AML-193 (cell line): ENCODE data around the gene DNER.
"Not testable (repeated sequence)": the region's sequence is repeated elsewhere in the genome, so short reads cannot be mapped to it uniquely, and the experiment has no call there.

Experiments used
- DNase-seq, 2 experiments: peaks; one replicate each; lab custom pipeline; 2025; lab: John Stamatoyannopoulos, UW

Gene DNER

DNA sequence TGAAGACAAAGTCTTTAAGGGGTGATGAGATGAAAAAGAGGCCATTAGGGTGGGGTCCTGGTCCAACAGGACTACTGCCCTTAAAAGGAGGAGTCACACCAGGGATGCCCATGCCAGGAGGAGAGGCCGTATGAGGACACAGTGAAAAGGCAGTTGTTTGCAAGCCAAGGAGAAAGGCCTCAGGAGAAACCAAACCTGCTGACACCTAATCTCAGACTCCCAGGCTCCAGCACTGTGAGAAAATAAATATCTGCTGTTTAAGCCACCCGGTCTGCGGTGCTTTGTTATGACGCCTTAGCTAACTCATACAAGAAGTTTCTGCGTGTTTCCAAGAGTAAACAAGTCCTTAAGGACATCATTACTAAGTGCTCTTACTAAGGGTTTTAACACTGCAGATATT is 93.6 kb downstream of the DNER start:
- no peak for DNase-seq

DNA sequence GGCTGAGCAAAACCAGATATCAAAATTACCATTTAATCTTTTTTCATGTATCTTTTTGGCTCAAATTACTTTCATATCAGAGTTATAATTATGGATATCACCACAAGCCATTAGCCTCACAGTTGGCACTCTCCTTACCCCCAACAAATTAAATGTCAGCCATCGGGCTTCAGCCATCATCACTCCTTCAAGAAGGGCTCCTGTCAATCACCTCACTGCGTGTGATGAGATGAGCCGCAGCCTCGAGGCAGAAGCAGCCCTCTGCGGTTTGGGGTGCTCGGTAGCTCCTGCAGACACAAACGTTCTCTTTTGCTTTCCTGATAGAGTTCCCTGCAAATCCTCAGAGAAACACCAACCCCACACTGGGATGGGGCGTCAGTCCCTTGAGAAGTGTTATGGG is 94.1 kb downstream of the DNER start:
- DNase-seq: no peak

- DNase-seq: no peak
Observed at GRCh38 chr2:229616433-229616832, 97.9 kb downstream of the DNER start.

- not testable (repeated sequence) for DNase-seq
Observed at GRCh38 chr2:229614021-229614420, 100.3 kb downstream of the DNER start.

- DNase-seq: no peak
Observed at GRCh38 chr2:229612384-229612971, 101.9 kb downstream of the DNER start.

- no peak for DNase-seq
Observed at GRCh38 chr2:229611360-229611759, 103.0 kb downstream of the DNER start.

DNA sequence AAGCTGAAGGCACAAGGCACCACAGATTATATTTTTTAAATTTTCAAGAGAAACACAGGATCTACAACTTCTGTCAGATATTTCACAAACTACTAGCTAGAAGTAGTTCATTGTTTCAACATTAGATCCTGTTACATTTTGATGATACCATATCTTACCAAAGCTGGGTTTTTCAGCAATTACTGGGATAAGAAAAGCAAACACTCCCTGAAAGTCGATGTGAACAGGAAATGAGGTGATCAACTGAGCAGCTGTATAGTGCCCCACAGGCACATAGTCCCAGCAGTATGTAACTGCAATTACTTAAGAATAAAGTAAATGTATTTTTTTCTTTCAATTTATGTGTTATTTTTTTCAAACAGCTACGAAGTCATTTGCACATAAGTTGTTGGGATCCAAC is 103.5 kb downstream of the DNER start:
- no peak for DNase-seq

DNA sequence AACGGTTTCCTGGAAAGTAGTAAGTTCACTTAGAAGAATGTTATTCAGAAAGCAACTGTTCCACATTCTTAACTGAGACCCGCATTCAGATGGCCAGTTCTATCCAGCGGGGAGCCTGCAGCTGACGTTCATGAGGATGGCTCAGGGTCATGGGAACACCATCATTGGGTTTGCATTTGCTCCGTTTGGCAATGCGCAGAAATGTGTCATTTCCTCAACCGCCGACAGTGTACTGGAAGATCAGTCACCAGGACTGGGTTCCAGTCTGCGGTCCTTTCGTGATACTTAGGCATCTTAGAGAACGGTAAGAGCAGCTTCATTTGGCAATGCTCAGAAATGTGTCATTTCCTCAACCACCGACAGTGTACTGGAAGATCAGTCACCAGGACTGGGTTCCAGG is 104.0 kb downstream of the DNER start:
- no peak for DNase-seq

DNA sequence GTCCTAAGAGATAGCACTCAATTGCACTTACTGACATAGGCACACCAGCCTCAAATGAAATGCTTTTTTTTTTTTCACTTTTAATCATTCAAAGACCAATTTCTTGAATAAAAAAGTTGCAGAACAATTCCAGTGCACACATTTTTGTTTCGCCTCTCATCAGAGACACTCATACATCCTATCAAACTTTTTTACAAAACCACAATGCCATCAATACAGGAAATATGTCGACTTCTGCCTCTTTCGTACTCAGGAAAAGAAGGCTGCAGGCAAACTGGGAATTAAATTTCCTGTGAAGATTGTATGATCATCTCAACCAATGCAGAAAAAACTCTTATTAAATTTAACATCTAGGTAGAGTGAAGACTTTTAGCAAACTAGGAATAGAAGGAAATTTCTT is 112.4 kb downstream of the DNER start:
- DNase-seq: no peak

GRCh38 chr2:229601396-229601795 is 113.0 kb downstream of the DNER start:
- DNase-seq: no peak

DNA sequence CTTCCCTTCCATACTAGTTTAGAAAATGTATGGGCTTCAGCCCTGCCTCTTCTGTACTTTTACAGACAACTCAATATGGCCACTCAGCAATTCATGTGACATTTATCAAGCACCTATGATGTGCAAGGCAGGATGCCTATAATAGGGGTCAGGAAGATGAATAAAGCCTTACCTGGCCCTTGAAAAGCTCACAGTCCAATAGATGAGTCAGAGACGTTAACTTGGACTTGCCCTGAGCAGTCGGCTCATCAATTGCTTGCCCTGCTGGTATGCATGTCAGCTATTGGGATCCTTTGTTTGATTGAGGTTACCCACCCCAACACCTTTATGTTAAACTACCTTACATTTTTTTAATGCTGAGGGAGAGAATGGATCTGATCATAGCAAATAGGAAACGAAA is 116.1 kb downstream of the DNER start:
- no peak for DNase-seq

DNA sequence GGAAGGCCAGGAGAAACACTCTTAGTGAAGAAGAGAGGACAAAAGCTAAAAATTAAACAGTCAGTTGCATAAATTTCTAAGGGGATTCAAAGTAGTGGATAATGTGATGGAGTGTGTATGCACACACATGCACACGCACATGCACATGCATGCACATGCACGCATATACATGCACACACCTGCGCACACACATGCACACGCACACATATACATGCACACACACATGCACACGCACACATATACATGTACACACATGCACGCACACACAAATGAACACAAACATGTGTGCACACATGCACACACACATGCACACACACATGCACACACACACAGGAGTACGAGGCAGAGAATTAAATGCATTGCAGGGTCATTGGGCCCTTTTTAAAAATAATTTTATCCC is 117.6 kb downstream of the DNER start:
- DNase-seq: no peak

DNA sequence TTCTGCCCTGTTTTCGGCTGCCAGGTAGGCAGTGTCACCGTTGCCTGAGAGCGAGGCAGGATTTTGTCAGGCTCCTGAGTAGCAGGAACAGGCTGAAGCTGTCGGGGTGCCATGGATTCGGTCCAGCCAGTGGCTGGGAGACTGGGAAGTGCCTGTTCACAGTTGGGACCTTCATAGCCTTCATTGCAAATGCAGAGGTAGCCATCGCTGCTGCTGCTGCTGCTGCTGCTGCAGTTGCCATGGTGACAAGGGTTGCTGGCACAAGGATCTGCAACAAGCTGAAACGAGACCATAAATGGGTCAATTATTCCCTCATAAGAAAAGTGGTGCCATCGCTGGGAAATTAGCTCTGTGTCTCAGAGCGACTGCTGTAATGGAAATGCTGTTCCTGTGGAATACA is 122.7 kb downstream of the DNER start:
- no peak for DNase-seq

- DNase-seq: peak; percentile 8 to 36
Observed at GRCh38 chr2:229586746-229587705, 127.3 kb downstream of the DNER start.

- DNase-seq: no peak
Observed at GRCh38 chr2:229586012-229586411, 128.3 kb downstream of the DNER start.

GRCh38 chr2:229582151-229582550 is 132.2 kb downstream of the DNER start:
- no peak for DNase-seq

- DNase-seq: no peak
Observed at GRCh38 chr2:229578052-229578846, 136.1 kb downstream of the DNER start.

GRCh38 chr2:229575569-229576315 is 138.6 kb downstream of the DNER start:
- DNase-seq: no peak

- no peak for DNase-seq
Observed at GRCh38 chr2:229572507-229573271, 141.7 kb downstream of the DNER start.

DNA sequence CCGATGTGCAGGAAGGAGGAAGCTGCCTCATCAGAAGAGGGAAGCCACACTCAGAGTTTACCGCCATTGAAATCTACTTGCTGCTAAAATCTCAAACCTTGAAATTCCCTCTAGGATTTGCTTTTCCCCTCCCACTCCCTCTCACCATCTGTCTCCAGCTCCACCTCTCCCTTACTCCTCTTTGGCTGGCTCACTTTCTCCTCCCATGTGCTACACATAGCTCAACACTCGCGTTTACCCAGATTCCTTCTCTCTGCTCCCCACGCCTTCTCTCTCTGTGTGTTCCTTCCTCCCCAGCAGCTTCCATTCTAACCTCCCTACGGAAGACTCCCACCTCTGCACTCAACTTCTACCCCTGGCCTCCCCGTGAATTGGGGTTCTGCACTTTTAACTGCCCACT is 143.1 kb downstream of the DNER start:
- DNase-seq: no peak

DNA sequence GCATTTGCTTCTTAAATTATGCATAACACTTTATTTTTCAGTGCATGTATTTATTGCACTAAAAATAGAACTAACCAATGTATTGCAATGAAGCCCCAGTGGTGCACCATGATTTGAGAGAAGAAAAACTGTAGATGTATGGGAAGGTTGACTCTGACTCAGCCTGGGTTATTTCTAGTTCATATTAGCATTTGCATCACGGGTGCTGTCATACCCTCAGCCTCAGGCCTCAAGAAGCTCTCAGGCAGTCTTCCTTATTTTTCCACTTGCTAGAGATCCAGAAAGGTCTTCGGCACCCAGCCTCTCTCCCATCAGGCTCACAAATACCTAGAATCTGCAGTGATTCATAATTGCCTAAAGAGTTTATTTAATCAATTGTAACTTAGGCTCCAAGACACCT is 148.0 kb downstream of the DNER start:
- DNase-seq: no peak
